ENCODE measurements around the gene IPO4.

Gene IPO4

DNA sequence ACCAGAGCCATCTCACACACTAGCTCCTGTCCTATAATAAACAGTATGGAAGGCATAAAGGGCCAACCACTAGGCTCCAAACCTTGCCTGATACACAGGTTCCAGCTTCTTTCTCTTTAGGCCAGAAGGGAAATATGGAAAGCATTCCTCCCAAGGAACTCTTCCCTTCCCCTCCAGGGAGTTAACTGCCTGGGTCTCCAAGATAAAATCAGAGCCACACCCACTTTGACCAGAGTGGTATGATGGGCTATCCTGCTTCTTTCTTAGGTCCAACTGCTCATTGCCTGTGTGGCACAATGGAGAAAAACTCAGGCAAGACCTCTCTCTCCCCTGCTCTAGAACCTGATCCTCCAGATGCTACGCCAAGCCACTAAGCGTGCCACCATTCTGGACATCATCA is 19.0 kb upstream of the IPO4 start:
- no peak for TF ChIP-seq SIN3A (IDR thresholded peaks at IDR 0.05; ENCODE audit: borderline replicate concordance, insufficient read depth, low read length)
- no peak for TF ChIP-seq REST (IDR thresholded peaks at IDR 0.05; ENCODE audit: insufficient read depth in 1 of 2, low read depth in 2 of 2, low read length in 2 of 2)
- no peak for TF ChIP-seq POLR2AphosphoS5 (IDR thresholded peaks at IDR 0.05; ENCODE audit: low read depth, low read length)
- TF ChIP-seq FOXP2 (optimal IDR thresholded peaks at IDR 0.05; ENCODE audit: borderline replicate concordance, extremely low read depth, extremely low read length, insufficient read depth) = no peak
- no peak for TF ChIP-seq TAF1 (IDR thresholded peaks at IDR 0.05; ENCODE audit: borderline replicate concordance, insufficient read depth, low read length)

GRCh38 chr14:24207104-24207551 is 18.5 kb upstream of the IPO4 start:
- TF ChIP-seq REST (IDR thresholded peaks at IDR 0.05; ENCODE audit: insufficient read depth in 1 of 2, low read depth in 2 of 2, low read length in 2 of 2) (no peak), POLR2AphosphoS5 (IDR thresholded peaks at IDR 0.05; ENCODE audit: low read depth, low read length) (no peak), TAF1 (IDR thresholded peaks at IDR 0.05; ENCODE audit: borderline replicate concordance, insufficient read depth, low read length) (no peak), FOXP2 (optimal IDR thresholded peaks at IDR 0.05; ENCODE audit: borderline replicate concordance, extremely low read depth, extremely low read length, insufficient read depth) (no peak), SIN3A (IDR thresholded peaks at IDR 0.05; ENCODE audit: borderline replicate concordance, insufficient read depth, low read length) (no peak)

GRCh38 chr14:24206260-24207103 is 17.9 kb upstream of the IPO4 start:
- no peak for TF ChIP-seq POLR2AphosphoS5 (IDR thresholded peaks at IDR 0.05; ENCODE audit: low read depth, low read length)
- TF ChIP-seq SIN3A (IDR thresholded peaks at IDR 0.05; ENCODE audit: borderline replicate concordance, insufficient read depth, low read length) = no peak
- no peak for TF ChIP-seq FOXP2 (optimal IDR thresholded peaks at IDR 0.05; ENCODE audit: borderline replicate concordance, extremely low read depth, extremely low read length, insufficient read depth)
- no peak for TF ChIP-seq REST (IDR thresholded peaks at IDR 0.05; ENCODE audit: insufficient read depth in 1 of 2, low read depth in 2 of 2, low read length in 2 of 2)
- TF ChIP-seq TAF1 (IDR thresholded peaks at IDR 0.05; ENCODE audit: borderline replicate concordance, insufficient read depth, low read length) = no peak

GRCh38 chr14:24204163-24205146 is 15.8 kb upstream of the IPO4 start:
- no peak for TF ChIP-seq POLR2AphosphoS5 (IDR thresholded peaks at IDR 0.05; ENCODE audit: low read depth, low read length)
- no peak for TF ChIP-seq SIN3A (IDR thresholded peaks at IDR 0.05; ENCODE audit: borderline replicate concordance, insufficient read depth, low read length)
- no peak for TF ChIP-seq FOXP2 (optimal IDR thresholded peaks at IDR 0.05; ENCODE audit: borderline replicate concordance, extremely low read depth, extremely low read length, insufficient read depth)
- no peak for TF ChIP-seq TAF1 (IDR thresholded peaks at IDR 0.05; ENCODE audit: borderline replicate concordance, insufficient read depth, low read length)
- no peak for TF ChIP-seq REST (IDR thresholded peaks at IDR 0.05; ENCODE audit: insufficient read depth in 1 of 2, low read depth in 2 of 2, low read length in 2 of 2)

Data from PFSK-1 (cell line).